WI38 (cell line): Measurements from ENCODE around the gene TMEM17.

Source experiments
- H3K4me3 ChIP-seq: 2 replicates; pipeline ENCODE4 v1.5.1; 2011; ENCODE audit warnings: low read depth, mild to moderate bottlenecking, control low read depth, low read length
- CTCF ChIP-seq: IDR thresholded peaks from 2 replicates; pipeline ENCODE4 v1.5.1; 2012; ENCODE audit warnings: low read depth, mild to moderate bottlenecking, control low read depth, low read length

The TMEM17 gene

DNA sequence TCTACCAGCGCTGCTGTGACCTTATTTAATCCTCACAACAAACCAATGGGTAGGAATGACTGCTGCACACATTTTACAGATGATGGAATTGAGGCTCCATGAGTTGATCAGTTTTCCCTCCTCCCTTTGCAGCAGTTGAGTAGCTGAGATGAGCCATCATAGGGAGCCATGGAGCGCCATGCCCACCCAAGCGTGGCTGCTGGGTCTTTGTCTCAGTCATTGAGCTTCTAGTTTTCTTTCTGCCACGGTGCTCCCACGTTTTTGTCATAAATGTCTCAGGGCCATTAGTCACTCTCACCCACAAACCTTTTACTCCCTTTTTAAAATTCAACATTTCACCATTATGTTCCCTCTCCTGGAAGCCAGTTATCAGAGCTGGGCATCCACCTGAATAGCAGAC is 45.8 kb downstream of the TMEM17 start:
- no peak overlapping the region for H3K4me3 ChIP-seq
- TF ChIP-seq CTCF: no peak

GRCh38 chr2:62459672-62460071 is 46.3 kb downstream of the TMEM17 start:
- TF ChIP-seq CTCF: no peak
- no peak overlapping the region for H3K4me3 ChIP-seq

DNA sequence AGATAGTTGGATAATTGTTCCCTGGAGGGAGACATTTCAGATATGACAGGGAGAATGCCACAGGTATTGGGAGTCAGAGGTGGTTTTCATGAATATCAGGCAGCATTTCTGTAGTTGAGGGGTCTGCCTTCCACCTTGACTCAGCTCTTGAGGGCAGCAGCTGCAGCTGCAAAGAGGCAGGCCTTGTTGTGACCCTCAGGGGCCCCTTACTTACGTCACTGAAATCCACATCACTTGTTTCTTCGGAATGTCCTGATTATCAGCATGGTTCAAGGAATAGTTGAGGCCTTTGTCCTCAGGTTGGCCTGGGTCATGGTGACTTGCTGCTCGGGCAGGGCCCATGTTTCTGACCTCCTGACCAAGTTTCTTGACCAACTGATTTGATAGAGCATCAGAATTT is 46.9 kb downstream of the TMEM17 start:
- TF ChIP-seq CTCF: no peak
- no peak overlapping the region for H3K4me3 ChIP-seq

DNA sequence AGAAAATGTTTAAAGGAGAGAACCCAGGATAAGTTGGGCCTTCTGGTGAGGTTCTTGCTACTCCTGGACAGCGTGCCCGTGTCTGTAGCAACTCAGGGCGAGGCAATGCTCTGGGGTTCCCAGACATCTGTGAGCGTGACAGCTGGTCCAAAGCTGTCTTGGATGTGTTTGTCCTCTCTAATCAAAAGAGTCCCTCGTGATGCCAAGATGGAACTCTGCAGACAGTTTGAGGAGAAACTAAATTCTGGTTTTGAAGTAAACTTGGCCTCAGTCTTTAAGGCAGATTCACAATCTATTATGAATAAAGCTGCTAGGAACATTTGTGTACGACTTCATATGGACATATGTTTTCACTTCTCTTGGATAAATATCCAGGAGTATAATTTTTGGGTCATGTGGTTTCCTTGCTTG is 47.3 kb downstream of the TMEM17 start:
- no peak overlapping the region for H3K4me3 ChIP-seq
- TF ChIP-seq CTCF: no peak

DNA sequence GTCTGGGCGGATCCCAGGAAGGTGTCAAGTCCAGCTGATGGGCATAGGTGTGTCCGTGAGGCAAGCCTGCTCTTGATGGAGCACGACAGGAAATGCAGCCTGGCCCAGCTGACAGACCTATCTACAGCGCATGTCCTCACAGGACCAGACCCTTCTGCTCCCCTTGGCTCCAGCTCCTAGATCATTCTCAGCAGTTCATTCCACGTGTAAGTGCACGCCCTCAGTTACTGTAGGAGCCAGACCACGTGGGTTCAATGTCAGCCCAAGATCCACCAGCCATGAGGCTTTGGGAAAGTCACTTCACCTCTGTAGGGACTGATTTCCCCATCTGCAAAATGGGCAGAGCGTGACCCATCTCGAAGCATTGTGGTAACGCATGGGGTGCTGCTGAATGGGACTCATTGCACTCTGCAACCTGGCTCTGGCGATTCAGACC is 47.8 kb downstream of the TMEM17 start:
- TF ChIP-seq CTCF: no peak
- no peak overlapping the region for H3K4me3 ChIP-seq

DNA sequence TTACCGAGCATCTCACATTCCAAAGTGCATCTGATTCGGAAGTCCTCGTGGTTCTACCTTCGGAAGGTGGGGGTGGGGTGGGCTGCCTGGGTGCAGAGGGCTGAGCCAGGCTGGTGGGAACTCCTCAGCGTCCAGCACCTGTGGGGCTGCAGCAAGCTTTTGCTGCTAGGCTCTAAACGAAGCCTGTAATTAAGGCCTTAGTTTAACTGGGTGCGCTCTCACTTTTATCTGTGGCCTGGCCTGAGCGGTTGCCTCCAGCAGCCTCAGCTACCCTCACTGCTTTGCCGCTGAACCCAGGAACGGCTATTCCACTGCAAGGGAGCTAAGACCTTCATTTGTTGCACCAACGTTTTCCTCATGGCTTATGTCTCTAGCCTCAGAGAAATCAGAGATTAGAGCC is 48.4 kb downstream of the TMEM17 start:
- TF ChIP-seq CTCF: no peak
- peak overlapping the region; percentile 60 for H3K4me3 ChIP-seq

DNA sequence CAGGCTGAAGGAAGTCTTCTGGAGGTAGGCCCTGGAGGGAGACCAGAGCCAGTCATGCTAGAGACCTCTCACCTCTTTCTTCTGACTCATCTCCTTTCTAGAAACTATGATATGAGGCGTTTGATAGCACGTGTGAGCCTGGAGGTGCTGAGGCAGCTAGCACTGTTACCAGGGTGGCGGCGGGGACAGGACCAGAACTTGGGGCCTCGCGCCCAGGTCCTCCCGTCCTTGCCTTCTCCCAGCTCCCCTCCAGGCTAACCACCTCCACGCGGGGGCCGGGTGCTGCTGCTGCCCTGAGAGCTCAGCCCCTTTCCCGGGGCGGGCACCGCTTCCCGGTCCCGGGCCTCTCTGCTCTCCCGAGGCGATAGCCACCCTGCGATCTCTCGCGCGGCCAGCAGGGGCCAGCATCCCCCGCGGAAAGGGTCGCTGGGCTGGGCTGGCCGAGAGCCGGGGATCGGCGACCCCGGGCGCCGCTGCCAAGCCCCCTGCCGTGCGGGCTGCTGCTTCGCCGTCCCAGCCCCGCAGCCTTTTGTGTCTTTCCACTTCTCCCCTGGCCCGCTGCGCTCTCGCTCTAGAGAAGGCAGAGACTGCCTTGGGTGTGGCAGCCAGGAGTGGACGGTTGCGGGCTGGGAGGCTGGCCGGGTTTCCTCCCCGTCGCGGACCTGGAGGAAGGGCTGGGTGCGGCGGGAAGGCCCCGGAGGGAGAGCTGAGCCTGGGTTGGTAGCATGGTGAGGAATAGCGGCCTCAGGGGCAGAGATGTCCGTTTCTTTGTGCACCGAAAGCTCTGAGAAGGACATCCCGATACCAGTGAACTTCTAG is 49.1 kb downstream of the TMEM17 start:
- TF ChIP-seq CTCF: peak; percentile 90
- peak overlapping the region; percentile 60 for H3K4me3 ChIP-seq
